ENCODE results near the gene CCDC12.
A peak's percentile ranks its signal among the peaks of the same experiment; 100 is the strongest.

CCDC12 gene

GRCh38 chr3:46976326-46977190 lies at the start of gene CCDC12:
TSS of gene CCDC12 (minus strand) at chr3:46976745. CDS start at chr3:46976732, 13 bp downstream.
- DNase-seq (ENCODE audit: low read depth): peak; percentile 97

- no peak for DNase-seq (ENCODE audit: low read depth)
Measured at GRCh38 chr3:47024932-47025331, 48.4 kb upstream of the CCDC12 start.

- DNase-seq (ENCODE audit: low read depth): no peak
Measured at GRCh38 chr3:47022641-47023071, 46.1 kb upstream of the CCDC12 start.

GRCh38 chr3:47020311-47020710 lies 43.8 kb upstream of the CCDC12 start:
- no peak for DNase-seq (ENCODE audit: low read depth)

- DNase-seq (ENCODE audit: low read depth): no peak
Measured at GRCh38 chr3:47019201-47019600, 42.7 kb upstream of the CCDC12 start.

GRCh38 chr3:47018269-47018611 lies 41.7 kb upstream of the CCDC12 start:
- no peak for DNase-seq (ENCODE audit: low read depth)

- DNase-seq (ENCODE audit: low read depth): no peak
Measured at GRCh38 chr3:47017504-47018268, 41.1 kb upstream of the CCDC12 start.

GRCh38 chr3:47016934-47017435 lies 40.4 kb upstream of the CCDC12 start:
- peak; percentile 42 for DNase-seq (ENCODE audit: low read depth)

GRCh38 chr3:47016086-47016933 lies 39.8 kb upstream of the CCDC12 start:
- DNase-seq (ENCODE audit: low read depth): no peak

- DNase-seq (ENCODE audit: low read depth): no peak
Measured at GRCh38 chr3:47015151-47015550, 38.6 kb upstream of the CCDC12 start.

GRCh38 chr3:47014036-47014435 lies 37.5 kb upstream of the CCDC12 start:
- DNase-seq (ENCODE audit: low read depth): no peak

GRCh38 chr3:47013231-47013630 lies 36.7 kb upstream of the CCDC12 start:
- DNase-seq (ENCODE audit: low read depth): no peak

- DNase-seq (ENCODE audit: low read depth): no peak
Measured at GRCh38 chr3:47012342-47013230, 36.0 kb upstream of the CCDC12 start.

- no peak for DNase-seq (ENCODE audit: low read depth)
Measured at GRCh38 chr3:47011371-47011770, 34.8 kb upstream of the CCDC12 start.

GRCh38 chr3:47010910-47011309 lies 34.4 kb upstream of the CCDC12 start:
- no peak for DNase-seq (ENCODE audit: low read depth)

GRCh38 chr3:47010111-47010712 lies 33.7 kb upstream of the CCDC12 start:
- DNase-seq (ENCODE audit: low read depth): no peak

- DNase-seq (ENCODE audit: low read depth): no peak
Measured at GRCh38 chr3:47009225-47010110, 32.9 kb upstream of the CCDC12 start.

- DNase-seq (ENCODE audit: low read depth): no peak
Measured at GRCh38 chr3:47008851-47009224, 32.3 kb upstream of the CCDC12 start.

GRCh38 chr3:47008234-47008796 lies 31.8 kb upstream of the CCDC12 start:
- no peak for DNase-seq (ENCODE audit: low read depth)

All from HS-27A (cell line).